ENCODE measurements around the gene UMODL1.
A peak's percentile ranks its signal among the peaks of the same experiment; 100 is the strongest.

Gene UMODL1

GRCh38 chr21:42080788-42081083, 9.6 kb downstream of the UMODL1 start:
- DNase-seq: no peak

GRCh38 chr21:42081138-42081537, 10.0 kb downstream of the UMODL1 start:
- DNase-seq: no peak

GRCh38 chr21:42081931-42082381, 10.8 kb downstream of the UMODL1 start:
- DNase-seq: no peak

DNA sequence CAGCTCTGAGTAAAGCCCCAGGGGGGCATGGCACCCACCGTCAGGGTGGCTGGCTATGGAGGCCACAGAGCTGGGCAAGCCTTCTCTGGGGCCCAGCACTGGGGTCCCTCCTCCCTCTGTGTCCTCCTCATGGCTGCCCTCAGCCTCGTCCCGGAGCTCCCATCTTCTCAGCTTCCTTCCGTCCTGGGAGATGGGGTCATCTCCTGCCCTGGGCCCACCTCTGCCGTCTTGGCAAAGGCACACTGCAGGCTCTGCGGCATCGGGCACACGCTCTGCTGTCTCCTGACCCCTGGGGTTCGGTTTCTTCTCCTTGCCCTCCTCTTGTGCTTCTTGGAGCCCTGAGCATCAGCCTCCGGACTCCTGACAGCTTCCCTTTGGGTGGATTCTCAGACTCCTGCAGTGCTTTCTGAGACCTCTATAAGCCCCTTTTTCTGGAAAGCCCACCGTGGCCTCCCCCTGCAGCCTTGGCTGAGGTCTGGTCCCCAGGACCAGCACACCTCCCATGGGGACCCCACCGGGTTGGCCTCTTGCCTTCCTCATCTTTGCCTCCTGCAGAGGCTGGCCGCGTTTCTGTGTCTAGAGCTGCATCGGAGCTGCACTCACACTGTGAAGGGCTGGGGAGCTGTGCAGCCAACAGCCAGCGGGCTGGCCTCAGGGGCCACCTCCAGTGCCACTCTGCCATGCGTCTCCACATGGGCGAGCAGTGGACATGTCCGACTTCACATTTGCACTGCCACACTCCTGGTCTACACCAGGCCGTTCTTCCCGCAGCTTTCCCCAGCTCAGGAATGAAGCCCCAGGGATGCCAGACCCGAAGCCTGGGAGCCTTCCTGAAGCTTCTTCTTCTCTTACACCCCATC, 11.6 kb downstream of the UMODL1 start:
- DNase-seq: no peak

DNA sequence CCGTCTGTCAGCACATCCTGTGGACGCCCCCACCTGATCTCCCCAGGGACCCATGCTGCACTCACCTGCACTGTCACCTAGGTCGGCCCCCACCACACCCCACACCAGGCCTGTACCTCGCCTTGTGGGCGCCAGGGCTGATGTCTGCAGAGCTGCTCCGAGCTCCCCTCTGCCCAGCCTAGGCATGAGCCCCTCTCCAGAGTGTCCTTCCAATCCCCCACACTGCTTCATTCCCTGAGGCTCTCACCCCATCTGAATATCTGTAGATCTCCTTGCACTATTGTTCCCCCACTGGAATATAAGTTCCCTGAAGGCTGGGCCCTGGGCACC, 12.2 kb downstream of the UMODL1 start:
- no peak for DNase-seq

- DNase-seq: no peak
These were observed 13.0 kb downstream of the UMODL1 start for GRCh38 chr21:42084079-42084478.

- DNase-seq: no peak
These were observed 14.3 kb downstream of the UMODL1 start for GRCh38 chr21:42085246-42086077.

GRCh38 chr21:42086969-42087368, 15.9 kb downstream of the UMODL1 start:
- DNase-seq: no peak

GRCh38 chr21:42088148-42088547, 17.0 kb downstream of the UMODL1 start:
- no peak for DNase-seq

DNA sequence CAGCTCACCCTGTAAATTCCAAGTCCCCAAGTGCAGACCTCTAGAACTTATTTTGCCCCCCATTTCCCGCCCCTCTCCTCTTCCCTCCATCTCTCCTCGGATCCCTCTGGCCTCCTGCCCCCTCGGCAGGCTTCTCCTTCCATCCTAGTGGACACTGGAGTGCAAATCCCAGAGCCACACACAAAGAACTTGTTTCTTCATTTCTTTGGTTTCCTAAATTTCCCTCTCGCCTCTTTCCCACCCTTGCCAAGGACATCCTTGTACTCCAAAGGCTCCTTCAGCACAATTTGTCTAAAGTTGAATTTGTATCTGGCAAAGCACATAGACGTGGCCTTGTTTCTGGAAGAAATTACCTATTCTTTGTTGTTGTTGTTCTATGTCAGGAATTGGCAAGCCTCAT, 17.5 kb downstream of the UMODL1 start:
- no peak for DNase-seq

DNA sequence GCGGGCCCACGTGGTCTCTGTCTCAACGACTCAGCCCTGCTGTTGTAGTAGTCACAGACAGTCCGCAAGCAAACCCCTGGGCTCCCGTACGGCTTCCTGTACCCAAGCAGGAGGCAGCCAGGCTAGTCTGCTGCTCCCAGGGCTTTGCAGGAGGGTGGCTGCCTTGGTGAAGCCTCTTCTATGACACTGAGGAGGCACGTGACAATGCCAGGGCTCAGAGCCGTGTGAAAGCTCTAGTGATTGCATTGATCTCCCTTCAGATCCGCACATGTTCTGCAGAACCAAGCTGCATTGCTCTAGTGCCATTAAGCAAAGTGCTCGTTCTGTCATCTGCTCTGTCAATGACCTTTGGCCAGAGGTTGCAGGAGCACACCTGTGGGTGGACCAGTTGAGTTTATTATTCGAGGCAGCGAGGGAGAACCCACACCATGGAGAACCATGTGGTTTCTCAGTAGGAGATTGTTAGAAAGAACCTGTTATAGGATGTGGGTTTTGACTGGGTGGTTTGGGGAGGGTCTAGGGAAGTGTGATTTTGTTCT, 18.0 kb downstream of the UMODL1 start:
- peak in 1 of 2 donors; percentile 8 for DNase-seq

DNA sequence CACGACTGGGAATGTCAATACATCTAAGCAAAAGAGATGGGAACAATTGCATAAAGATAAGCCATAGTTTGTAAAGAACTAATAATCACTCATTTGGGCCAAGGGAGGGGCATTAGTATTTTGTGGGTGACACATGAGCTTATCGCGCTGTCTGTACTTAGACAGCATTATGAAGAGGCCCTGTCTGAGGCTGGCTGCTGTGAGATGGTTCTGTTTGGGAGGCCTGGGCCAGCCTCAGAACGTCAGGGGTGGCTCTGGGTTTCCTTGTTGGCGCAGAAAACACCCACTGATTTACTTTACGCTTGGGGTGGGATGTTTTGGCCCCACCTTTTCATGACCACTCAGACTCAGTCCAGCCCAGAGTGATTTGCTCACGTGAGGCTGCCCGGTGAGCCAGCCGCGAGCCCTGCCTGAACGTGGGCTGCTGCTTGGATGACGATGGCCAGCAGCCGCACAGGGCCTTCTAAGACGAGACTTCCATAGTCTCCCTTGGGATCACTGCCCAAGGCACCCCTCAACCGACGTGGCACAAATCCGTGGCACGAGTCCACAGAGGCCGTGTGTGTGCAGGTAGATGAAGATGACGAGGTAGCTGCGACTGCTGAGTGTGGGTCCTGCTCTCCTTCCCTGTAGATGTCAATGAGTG, 18.7 kb downstream of the UMODL1 start:
- DNase-seq: no peak

GRCh38 chr21:42091899-42092508, 20.9 kb downstream of the UMODL1 start:
- DNase-seq: no peak

DNA sequence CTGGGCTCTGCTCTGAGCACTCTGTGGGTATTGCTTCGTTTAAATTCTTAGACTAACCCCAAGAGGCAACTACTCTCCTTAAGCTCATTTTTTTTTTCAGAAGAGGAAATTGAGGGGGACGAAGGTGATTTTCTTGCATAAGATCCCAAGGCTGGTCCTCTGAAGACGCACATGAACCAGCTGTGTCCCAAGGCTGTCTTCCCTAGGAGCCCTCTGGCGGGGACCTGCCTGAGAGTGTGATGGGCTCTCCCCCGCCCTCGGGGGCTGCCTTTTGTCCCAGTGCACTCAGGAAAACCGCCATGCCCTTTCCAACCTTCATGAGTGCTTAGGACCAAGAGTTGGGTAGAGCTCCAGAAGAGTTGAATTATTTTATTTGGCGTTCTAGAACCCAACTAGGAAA, 21.7 kb downstream of the UMODL1 start:
- no peak for DNase-seq

DNA sequence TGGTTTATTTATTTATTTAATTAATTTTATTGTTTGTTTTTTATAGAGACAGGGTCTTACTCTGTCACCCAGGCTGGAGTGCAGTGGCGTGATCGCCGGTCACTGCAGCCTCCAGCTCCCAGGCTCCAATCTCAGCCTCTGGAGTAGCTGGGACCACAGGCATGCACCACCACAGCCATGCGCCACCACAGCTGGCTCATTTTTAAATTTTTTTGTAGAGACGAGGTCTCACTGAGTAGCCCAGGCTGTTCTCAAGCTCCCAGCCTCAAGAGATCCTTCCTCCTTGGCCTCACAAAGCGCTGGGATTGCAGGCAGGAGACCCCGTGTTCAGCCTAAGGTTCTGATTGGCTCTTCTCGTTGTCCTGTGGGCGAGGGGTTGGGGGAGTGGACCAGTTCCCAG, 22.1 kb downstream of the UMODL1 start:
- DNase-seq: no peak

GRCh38 chr21:42093991-42094421, 22.9 kb downstream of the UMODL1 start:
- DNase-seq: no peak

- DNase-seq: no peak
These were observed 23.7 kb downstream of the UMODL1 start for GRCh38 chr21:42094811-42095210.

DNA sequence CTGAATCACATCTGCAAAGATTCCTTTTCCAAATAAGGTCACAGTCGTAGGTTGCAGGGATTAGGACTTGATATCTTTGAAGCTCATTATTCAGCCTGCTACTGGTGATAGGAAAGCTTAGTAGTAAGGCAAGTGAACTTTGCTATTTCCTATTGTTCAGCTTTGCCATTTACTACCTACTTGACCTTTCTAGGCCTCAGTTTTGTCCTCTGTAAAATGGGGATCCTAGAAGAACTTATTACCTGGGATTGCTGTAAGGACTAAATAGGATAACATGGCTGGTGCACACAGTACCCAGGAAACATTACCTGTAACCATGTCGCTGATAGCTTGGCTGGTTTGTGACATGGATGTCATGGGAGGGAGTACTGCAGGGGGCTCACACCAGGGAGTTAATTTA, 24.5 kb downstream of the UMODL1 start:
- no peak for DNase-seq

- no peak for DNase-seq
These were observed 25.4 kb downstream of the UMODL1 start for GRCh38 chr21:42096566-42096965.

GRCh38 chr21:42097274-42097673, 26.2 kb downstream of the UMODL1 start:
- DNase-seq: no peak

DNA sequence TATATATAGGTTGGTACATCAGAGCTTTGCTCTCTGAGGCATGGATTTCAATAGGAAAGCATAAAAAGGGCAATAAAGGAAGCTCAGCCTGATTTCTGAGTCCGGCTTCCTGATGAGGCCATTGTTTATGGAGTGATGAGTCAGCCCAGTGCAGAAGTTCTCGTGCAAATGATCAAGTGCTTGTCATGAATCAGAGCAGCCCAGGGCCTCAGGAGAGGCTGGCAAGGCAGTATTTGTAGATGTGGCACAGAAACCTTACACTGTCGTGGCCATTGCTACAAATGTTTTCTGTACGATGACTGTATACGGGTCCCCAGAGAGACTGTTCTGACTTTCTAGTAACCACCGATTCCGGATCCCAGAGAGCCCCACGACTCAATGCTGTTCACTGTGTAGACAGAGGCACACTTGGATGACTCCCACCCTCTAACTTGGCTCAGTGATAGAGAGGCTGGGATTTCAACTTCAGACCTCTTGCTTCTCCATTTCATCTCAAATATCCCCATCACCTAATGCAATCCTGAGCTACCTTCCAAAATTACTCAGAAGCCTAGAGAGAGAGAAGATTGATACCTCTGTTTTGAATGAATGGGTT, 26.8 kb downstream of the UMODL1 start:
- DNase-seq: no peak

DNA sequence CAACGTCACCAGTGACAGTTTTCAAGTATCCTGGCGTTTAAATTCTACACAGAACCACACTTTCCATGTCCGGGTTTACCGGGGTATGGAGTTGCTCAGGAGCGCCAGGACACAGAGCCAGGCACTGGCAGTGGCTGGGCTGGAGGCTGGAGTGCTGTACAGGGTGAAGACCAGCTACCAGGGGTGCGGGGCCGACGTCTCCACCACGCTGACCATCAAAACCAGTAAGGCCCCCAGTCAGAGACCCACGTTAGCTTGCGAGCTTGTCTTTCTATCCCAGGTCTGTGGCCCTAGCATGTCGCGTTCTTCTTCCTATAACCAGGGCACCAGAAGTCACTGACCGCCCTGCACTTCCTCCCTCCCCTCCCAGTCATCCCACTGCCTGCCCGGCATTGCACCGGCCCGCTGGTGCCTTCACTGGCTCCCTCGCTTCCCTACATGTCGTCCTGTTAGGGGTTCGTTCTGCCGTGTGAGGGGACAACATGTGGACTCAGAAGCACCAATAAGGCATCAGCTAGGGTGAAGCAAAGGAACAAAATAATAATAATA, 27.9 kb downstream of the UMODL1 start:
- no peak for DNase-seq

Measured in stimulated activated CD4-positive, alpha-beta T cell treated with anti-CD3 and anti-CD28 coated beads, Interleukin-2, amount 100 ng/mL, for 24 hours (primary cell).